HG03045 (cell line): ENCODE data around the gene NAXE.

Experiments used
- ATAC-seq: cut with Tn5 transposase; IDR thresholded peaks from one replicate; pipeline ENCODE4 v1.9.1; 2021; ENCODE audit warnings: mild to moderate bottlenecking, moderate library complexity; ENCODE audit not compliant: unreplicated experiment

The NAXE gene

GRCh38 chr1:156643049-156643777, 51.6 kb downstream of the NAXE start:
- ATAC-seq, result no peak

DNA sequence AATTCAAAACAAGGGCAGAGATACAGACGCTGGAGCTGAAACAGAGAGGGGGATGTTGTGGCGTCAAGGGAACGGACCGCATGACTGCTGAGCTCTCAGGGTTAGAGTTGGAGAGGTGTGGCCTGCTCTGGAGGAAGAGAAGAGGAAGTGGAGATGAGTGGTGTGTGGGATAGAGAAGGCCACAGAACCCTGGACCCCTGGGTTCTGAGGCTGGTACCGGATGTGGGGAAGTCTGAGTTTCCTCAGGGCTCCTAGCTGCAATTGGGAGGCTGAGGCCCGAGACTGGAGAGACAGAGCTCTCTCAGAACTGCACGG, 52.2 kb downstream of the NAXE start:
- no peak for ATAC-seq
